GM23338 (cell line): ENCODE results near the gene TCERG1L. TPM values are rescaled to one million over a fixed set of nuclear protein-coding genes. Genes with fewer than 3 reads are reported as not detected.

ENCODE experiments used
- ATAC-seq: fragments of 200-7000 bp; cut with Tn5 transposase; 3 replicates; pipeline ENCODE4 v1.9.1; 2020
- DNase-seq: peaks from one replicate; pipeline ENCODE4 v3.0.0-alpha.2; 2015; ENCODE audit warnings: low spot score
- H2AFZ ChIP-seq: fragments of 200-600 bp; sonication (generic); 2 replicates; pipeline ENCODE4 v1.8.0; 2016; ENCODE audit warnings: antibody characterized with exemption, mild to moderate bottlenecking, moderate library complexity
- H3F3A ChIP-seq: fragments of 200-600 bp; sonication (generic); replicated peaks from 2 replicates; pipeline ENCODE4 v1.8.0; 2017; ENCODE audit warnings: antibody characterized with exemption, mixed run types, low read depth
- H3K27ac ChIP-seq: fragments of 200-600 bp; sonication (generic); 2 replicates; pipeline ENCODE4 v1.6.1; 2016; ENCODE audit warnings: low read depth
- H3K27me3 ChIP-seq: fragments of 200-600 bp; sonication (generic); 2 replicates; pipeline ENCODE4 v1.8.0; 2016; ENCODE audit warnings: mild to moderate bottlenecking, mixed run types, moderate library complexity; ENCODE audit not compliant: insufficient read depth
- H3K36me3 ChIP-seq: fragments of 200-600 bp; sonication (generic); 2 replicates; pipeline ENCODE4 v1.8.0; 2016; ENCODE audit warnings: mild to moderate bottlenecking; ENCODE audit not compliant: insufficient read depth
- H3K4me1 ChIP-seq: fragments of 200-600 bp; sonication (generic); 2 replicates; pipeline ENCODE4 v1.8.0; 2016; ENCODE audit warnings: mild to moderate bottlenecking, moderate library complexity; ENCODE audit not compliant: insufficient read depth
- H3K4me2 ChIP-seq: fragments of 200-600 bp; sonication (generic); 2 replicates; pipeline ENCODE4 v1.7.1; 2017; ENCODE audit warnings: mixed run types
- H3K4me3 ChIP-seq: fragments of 200-600 bp; sonication (generic); 2 replicates; pipeline ENCODE4 v1.6.1; 2016; ENCODE audit warnings: mixed run types
- H3K79me2 ChIP-seq: fragments of 200-600 bp; sonication (generic); replicated peaks from 2 replicates; pipeline ENCODE4 v1.8.0; 2017; ENCODE audit warnings: mild to moderate bottlenecking; ENCODE audit not compliant: insufficient read depth
- H3K9me2 ChIP-seq: fragments of 200-600 bp; sonication (generic); 2 replicates; pipeline ENCODE4 v1.8.0; 2017; ENCODE audit not compliant: insufficient read depth
- H4K20me1 ChIP-seq: fragments of 200-600 bp; sonication (generic); replicated peaks from 2 replicates; pipeline ENCODE4 v1.8.0; 2017; ENCODE audit warnings: mild to moderate bottlenecking; ENCODE audit not compliant: insufficient read depth
- H3K27ac Mint-ChIP-seq: 2 replicates; pipeline ENCODE4 v1.8.0; 2020; ENCODE audit warnings: inconsistent platforms, mild to moderate bottlenecking, moderate library complexity, mixed read lengths
- H3K27me3 Mint-ChIP-seq: 3 replicates; pipeline ENCODE4 v1.8.0; 2022; ENCODE audit warnings: low read depth, mild to moderate bottlenecking, moderate library complexity, mixed read lengths, inconsistent platforms; ENCODE audit not compliant: insufficient read depth, poor library complexity
- H3K36me3 Mint-ChIP-seq: 3 replicates; pipeline ENCODE4 v1.8.0; 2021; ENCODE audit warnings: low read depth, mild to moderate bottlenecking, inconsistent platforms, moderate library complexity, mixed read lengths
- H3K4me1 Mint-ChIP-seq: 3 replicates; pipeline ENCODE4 v1.8.0; 2020; ENCODE audit warnings: mild to moderate bottlenecking, inconsistent platforms, mixed read lengths
- H3K4me3 Mint-ChIP-seq: 3 replicates; pipeline ENCODE4 v1.8.0; 2021; ENCODE audit warnings: moderate library complexity, mild to moderate bottlenecking, inconsistent platforms, mixed read lengths
- H3K9me3 Mint-ChIP-seq: 3 replicates; pipeline ENCODE4 v1.8.0; 2020; ENCODE audit warnings: moderate library complexity, mild to moderate bottlenecking, inconsistent platforms, mixed read lengths
- CTCF ChIP-seq, 2 experiments: fragments of 200-600 bp in 1 of 2; sonication (generic) in 1 of 2; conservative IDR thresholded peaks; 2 replicates each; pipeline versions ENCODE4 v1.5.1 to v1.6.1; 2016 to 2017; ENCODE audit warnings: antibody characterized with exemption in 2 of 2, low read depth in 2 of 2, mild to moderate bottlenecking in 2 of 2, moderate library complexity in 1 of 2
- JUNB ChIP-seq: IDR thresholded peaks from one replicate; pipeline ENCODE4 v1.6.1; 2016; ENCODE audit warnings: antibody characterized with exemption; ENCODE audit not compliant: unreplicated experiment
- NANOG ChIP-seq: IDR thresholded peaks from 2 replicates; pipeline ENCODE4 v1.6.1; 2016; ENCODE audit warnings: antibody characterized with exemption, borderline replicate concordance
- STAT1 ChIP-seq: IDR thresholded peaks from one replicate; pipeline ENCODE4 v1.6.1; 2016; ENCODE audit warnings: antibody characterized with exemption; ENCODE audit not compliant: unreplicated experiment
- ZNF114 ChIP-seq: fragments of 250-450 bp; sonication (Bioruptor Pico); IDR thresholded peaks from 2 replicates; pipeline ENCODE4 v1.5.0; 2020; ENCODE audit warnings: mild to moderate bottlenecking, moderate library complexity
- ZNF331 ChIP-seq: fragments of 250-450 bp; sonication (Bioruptor Pico); IDR thresholded peaks from 2 replicates; pipeline ENCODE4 v1.5.0; 2020; ENCODE audit warnings: low read depth, mild to moderate bottlenecking, moderate library complexity
- ZNF462 ChIP-seq: fragments of 250-450 bp; sonication (Bioruptor Pico); IDR thresholded peaks from 2 replicates; pipeline ENCODE4 v1.5.0; 2020; ENCODE audit warnings: mild to moderate bottlenecking, moderate library complexity
- polyA plus RNA-seq: library from polyadenylated mRNA; unstranded; fragments of >200 nt; fragmentation: Nextera tagmentation; extraction: Ambion mirVana; gene quantifications from 2 replicates; pipeline ENCODE4 v1.2.1, GENCODE V29; 2016
- total RNA-seq: library from RNA; depleted of rRNA; stranded (reverse); fragments of >200 nt; shearing (Covaris generic); gene quantifications from 2 replicates; pipeline ENCODE4 v1.2.3, GENCODE V29; 2014

Gene TCERG1L
- total and polyA plus RNA-seq, 2 experiments from 2014 or later = 3.9 to 5.5 TPM

GRCh38 chr10:131310142-131310541 lies 1.4 kb downstream of the TCERG1L start:
- Mint-ChIP-seq H3K4me1 (peaks cover 6% of the 10 kb centered on the region; the same call in 2 of the 3 replicates), H3K4me3 (peak overlapping the region; percentile 59), H3K9me3 (peaks cover 68% of the 10 kb centered on the region), H3K36me3 (peaks cover 12% of the 10 kb centered on the region), H3K27ac (no peak overlapping the region), H3K27me3 (peaks cover 3% of the 10 kb centered on the region)
- DNase-seq (peak; percentile 19), ATAC-seq (no peak)
- H3K27me3 ChIP-seq = peaks cover 7% of the 10 kb centered on the region; the same call in 1 of the 2 replicates
- H4K20me1 ChIP-seq = no peaks in the 10 kb centered on the region
- no peak for TF ChIP-seq STAT1
- TF ChIP-seq CTCF (conservative IDR thresholded peaks at IDR 0.05; ENCODE audit: low read depth in 2 of 2) = peak in 1 of 2 experiments; percentile 53; a peak in 1 of 4 replicates
- TF ChIP-seq ZNF331 (CRISPR knock-in tag) = no peak
- H3K36me3 ChIP-seq = no peaks in the 10 kb centered on the region; the same call in 1 of the 2 replicates
- no peaks in the 10 kb centered on the region for H3K79me2 ChIP-seq
- H3K9me2 ChIP-seq = no peaks in the 10 kb centered on the region
- peak overlapping the region; percentile 78 for H3K4me2 ChIP-seq
- H2AFZ ChIP-seq = no peak overlapping the region
- no peaks in the 10 kb centered on the region for H3F3A ChIP-seq
- peak overlapping the region; percentile 55 for H3K4me3 ChIP-seq
- H3K27ac ChIP-seq = no peak overlapping the region
- H3K4me1 ChIP-seq = peaks cover 3% of the 10 kb centered on the region; the same call in 1 of the 2 replicates

- H3K4me1 ChIP-seq = no peaks in the 10 kb centered on the region
- Mint-ChIP-seq H3K4me3 (no peak overlapping the region), H3K9me3 (peaks cover 93% of the 10 kb centered on the region), H3K4me1 (no peaks in the 10 kb centered on the region), H3K36me3 (peaks cover 55% of the 10 kb centered on the region), H3K27me3 (no peaks in the 10 kb centered on the region), H3K27ac (no peak overlapping the region)
- H3K4me2 ChIP-seq = no peak overlapping the region
- no peaks in the 10 kb centered on the region for H4K20me1 ChIP-seq
- H3K36me3 ChIP-seq = peaks cover 14% of the 10 kb centered on the region
- H3K79me2 ChIP-seq = no peaks in the 10 kb centered on the region
- no peak for ATAC-seq
- H3K4me3 ChIP-seq = no peak overlapping the region
- H2AFZ ChIP-seq = no peak overlapping the region
- no peaks in the 10 kb centered on the region for H3K27me3 ChIP-seq
- no peak for DNase-seq
- no peaks in the 10 kb centered on the region for H3F3A ChIP-seq
- H3K9me2 ChIP-seq = no peaks in the 10 kb centered on the region
- no peak overlapping the region for H3K27ac ChIP-seq
- TF ChIP-seq CTCF (conservative IDR thresholded peaks at IDR 0.05; ENCODE audit: low read depth in 2 of 2) = no peak
- no peak for TF ChIP-seq JUNB
- no peak for TF ChIP-seq ZNF462
- TF ChIP-seq ZNF114 = no peak
- no peak for TF ChIP-seq ZNF331 (CRISPR knock-in tag)
- TF ChIP-seq NANOG = no peak
Observed at GRCh38 chr10:131300508-131300907, 11.0 kb downstream of the TCERG1L start.
